ENCODE measurements around the gene PRR12.

The PRR12 gene

GRCh38 chr19:49590971-49591730, at the start of gene PRR12:
PRR12 (plus strand) TSS chr19:49591182; CDS start chr19:49591655, 473 bp downstream.
- no peak for DNase-seq

DNA sequence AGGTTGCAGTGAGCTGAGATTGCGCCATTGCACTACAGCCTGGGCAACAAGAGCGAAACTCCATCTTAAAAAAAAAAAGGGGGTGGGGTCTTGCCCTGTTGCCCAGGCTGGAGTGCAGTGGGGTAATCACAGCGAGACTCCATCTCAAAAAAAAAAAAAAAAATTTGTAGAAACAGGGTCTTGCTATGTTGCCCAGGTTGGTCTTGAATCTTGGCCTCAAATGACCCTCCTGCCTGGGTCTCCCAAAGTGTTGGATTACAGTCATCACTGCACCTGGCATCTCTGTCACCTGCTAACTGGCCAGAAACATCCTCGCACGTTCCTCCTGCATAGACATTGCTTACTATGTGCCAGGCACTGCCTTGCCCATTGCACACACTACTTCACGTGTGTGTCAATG, 49.1 kb upstream of the PRR12 start:
- no peak for DNase-seq

- DNase-seq = no peak
These were observed 48.5 kb upstream of the PRR12 start for GRCh38 chr19:49542446-49542845.

DNA sequence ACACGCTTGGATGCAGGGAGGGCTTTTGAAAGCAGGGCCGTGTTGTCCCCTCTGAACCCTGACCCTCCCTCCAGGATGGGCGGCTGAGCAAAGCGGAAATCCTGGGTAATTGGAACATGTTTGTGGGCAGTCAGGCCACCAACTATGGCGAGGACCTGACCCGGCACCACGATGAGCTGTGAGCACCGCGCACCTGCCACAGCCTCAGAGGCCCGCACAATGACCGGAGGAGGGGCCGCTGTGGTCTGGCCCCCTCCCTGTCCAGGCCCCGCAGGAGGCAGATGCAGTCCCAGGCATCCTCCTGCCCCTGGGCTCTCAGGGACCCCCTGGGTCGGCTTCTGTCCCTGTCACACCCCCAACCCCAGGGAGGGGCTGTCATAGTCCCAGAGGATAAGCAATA, 48.0 kb upstream of the PRR12 start:
- no peak for DNase-seq

- no peak for DNase-seq
These were observed 46.8 kb upstream of the PRR12 start for GRCh38 chr19:49544154-49544553.

DNA sequence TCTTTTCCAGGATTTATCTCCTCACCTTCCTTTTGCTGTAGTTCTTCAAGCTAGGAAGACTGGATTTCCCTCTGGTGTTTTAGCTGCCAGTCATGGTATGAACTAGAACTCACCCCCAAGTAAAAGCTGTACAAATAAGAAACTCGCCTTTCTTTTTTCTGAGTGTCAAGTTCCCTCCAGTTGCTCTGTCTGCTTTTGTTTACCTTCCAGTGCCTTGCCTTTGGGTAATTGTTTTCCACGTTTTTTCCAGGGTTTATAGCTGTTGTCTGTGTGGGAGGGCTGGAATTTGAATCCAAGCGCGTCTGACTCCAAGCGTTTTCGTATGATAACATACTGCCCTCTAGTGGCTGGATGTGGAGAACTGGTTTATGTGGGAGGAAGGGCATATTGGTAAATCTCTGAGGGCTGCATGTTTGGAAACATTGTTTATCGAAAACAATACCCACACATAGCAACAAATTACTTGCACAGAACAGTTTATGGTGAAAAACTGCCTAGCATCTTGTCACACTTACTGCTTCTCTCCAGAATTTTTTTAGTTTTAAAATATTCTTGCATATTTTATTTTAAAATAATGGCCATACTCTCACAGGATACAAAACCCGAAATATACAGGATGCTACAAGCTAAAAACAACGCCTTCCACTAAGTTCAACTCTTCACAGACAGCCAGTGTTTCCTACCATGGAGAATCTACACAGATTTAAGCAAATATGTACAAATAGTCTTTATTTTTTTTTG, 44.0 kb upstream of the PRR12 start:
- no peak for DNase-seq

GRCh38 chr19:49549045-49549444, 41.9 kb upstream of the PRR12 start:
- DNase-seq = no peak

DNA sequence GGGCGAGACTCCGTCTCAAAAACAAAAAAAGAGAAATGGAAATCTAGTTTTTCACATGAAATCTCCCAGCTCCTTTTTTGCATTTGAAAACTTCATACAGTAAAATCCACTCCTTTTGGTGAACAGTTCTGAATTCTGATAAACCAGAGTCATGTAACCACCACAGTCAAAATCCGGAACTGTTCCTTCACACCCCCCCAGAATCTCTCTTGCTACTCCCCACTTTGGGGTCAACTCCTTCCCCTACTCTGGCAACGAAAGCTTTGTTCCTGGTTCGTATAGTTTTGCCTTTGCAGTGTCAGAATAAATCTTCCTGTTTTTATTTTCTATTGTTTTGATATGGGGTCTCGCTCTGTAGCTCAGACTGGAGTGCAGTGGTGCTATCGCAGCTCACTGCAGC, 39.5 kb upstream of the PRR12 start:
- no peak for DNase-seq

DNA sequence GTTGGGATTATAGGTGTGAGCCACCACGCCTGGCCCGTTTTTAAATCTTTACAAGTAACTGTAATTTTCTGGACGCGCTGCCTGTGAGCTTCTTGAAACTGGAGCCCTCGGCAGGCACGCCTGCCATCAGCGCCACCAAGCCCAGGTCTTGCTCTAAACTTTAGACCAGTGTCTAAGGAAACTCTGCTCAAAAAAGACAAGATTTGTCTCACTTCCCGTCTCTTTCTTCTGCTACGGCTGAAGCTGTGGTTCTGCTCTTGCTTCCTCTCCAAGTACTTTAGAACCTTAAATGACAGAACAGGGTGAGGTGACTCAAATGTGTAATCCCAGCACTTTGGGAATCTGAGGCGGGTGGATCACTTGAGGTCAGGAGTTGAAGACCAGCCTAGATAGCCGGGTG, 38.2 kb upstream of the PRR12 start:
- no peak for DNase-seq

DNA sequence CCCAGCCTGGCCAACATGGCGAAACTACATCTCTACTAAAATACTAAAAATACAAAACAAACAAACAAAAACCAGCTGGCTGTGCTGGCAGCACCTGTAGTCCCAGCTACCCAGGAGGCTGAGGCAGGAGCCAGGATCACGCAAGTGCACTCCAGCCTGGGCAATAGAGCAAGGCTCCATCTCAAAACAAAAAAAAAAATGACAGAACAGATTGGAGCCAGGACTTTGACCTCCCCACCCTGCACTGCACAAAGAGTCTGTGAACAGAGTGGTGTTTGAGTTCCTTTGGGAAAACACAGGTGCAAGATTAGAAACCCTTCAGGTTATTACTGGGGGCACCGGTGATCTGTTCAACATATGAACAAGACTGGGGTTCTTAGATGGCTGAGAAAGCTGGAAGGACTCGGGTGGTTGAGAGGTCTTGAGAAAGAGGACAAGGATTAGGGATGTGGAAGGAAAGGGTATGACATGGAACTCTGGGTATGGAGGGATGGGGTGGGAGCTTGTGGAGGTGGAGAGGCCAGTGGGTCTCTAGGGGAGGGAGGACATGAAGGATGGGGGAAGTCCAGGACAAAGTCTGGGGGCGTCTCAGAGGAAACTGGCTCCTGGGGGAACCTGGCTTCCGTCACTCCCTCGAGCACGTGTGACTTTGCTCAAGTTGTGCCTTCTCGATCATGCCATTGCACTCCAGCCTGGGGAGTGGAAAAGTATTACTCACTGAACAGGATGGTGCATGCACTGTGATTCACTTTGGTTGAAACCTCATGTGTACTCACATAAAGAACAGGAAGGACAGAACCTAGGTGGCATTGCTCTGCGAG, 37.3 kb upstream of the PRR12 start:
- no peak for DNase-seq

DNA sequence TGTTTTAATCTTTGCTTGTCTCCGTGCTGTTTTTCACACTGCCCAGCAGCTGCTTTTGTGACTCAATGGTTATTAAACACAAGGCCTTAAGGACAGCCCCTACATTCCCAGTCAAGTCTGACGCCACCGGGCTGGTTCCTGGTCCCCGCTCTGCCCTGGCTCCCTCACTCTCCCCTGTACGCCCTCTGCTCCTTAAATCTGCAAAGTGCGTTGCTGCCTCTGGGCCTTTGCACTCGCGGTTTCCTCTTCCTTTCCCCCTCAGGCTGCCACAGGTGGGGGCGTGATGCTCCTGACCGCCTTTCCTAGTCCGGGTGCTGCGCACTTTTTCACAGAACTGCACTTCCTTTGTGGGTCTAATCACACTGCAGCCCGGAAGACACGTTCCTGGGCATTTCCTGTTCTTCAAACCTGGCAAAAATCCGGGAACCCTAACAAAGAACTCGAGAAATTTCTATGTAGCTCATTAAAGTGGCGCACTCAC, 36.2 kb upstream of the PRR12 start:
- no peak for DNase-seq

GRCh38 chr19:49555600-49556411, 35.2 kb upstream of the PRR12 start:
- no peak for DNase-seq

DNA sequence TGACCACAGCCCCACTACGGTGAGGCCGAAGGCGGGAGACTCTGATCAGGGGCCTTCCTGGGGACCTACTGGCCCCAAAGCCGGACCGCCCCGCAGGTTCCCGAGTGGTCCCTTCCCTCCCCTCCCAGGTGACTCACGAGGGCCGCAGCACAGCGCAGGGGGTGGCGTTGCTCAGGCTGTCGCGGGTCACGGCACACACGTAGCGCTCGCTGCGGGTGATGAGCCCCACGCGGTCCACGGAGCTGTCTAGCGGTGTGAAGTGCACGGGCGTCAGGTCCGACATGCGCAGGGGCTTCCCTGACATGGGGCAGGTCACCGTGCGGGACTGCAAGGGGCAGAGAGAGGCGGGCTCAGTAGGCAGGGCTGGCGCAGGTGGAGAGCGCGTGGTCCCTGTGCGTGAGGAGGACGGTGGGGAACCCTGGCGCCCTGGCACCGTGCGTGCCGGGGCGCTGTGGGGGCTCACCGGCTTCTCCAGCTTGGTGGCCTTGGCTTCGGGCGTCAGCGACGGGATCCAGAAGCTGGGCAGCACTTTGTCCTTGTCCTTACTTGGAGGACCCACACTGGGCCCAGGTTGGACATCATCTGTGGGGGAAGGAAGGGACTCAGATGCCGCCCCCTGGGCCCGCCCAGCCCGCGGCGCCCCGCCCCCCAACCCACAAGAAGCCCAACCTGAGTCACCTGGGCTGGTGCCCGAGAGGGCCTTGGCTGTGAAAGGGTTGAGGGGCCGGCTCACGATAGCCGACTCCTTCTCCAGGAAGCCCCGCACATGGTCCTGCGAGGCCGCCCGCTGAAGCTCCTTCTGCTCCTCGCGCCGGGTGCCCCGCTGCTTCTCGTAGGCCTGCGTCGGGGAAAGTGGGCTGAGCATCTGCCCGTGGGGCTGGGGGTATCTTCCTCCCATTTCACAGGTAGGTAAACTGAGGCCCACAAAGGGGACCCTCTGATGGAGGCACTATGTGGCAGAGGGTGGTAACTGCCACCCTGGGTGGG, 34.3 kb upstream of the PRR12 start:
- no peak for DNase-seq

GRCh38 chr19:49557641-49558325, 33.2 kb upstream of the PRR12 start:
- DNase-seq = no peak

GRCh38 chr19:49558591-49558990, 32.4 kb upstream of the PRR12 start:
- no peak for DNase-seq

DNA sequence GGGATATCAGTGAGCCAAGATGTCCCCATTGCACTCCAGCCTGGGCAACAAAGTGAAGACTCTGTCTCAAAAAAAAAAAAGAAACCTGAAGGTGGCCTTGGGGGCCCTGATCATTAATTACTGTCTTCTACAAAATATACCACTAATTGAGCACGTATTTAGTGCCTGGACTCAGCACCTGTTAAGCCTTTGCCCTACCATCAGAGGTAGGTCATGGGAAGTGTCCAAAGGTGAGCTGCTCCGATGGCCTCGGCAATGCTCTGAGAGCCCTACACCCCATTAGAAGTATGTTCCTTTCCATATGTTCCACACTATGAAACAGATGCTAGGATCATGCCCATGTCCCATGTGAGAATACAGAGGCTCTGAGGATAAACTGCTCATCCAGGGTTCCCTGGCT, 31.5 kb upstream of the PRR12 start:
- DNase-seq = no peak

- DNase-seq = no peak
These were observed 31.1 kb upstream of the PRR12 start for GRCh38 chr19:49559928-49560327.

DNA sequence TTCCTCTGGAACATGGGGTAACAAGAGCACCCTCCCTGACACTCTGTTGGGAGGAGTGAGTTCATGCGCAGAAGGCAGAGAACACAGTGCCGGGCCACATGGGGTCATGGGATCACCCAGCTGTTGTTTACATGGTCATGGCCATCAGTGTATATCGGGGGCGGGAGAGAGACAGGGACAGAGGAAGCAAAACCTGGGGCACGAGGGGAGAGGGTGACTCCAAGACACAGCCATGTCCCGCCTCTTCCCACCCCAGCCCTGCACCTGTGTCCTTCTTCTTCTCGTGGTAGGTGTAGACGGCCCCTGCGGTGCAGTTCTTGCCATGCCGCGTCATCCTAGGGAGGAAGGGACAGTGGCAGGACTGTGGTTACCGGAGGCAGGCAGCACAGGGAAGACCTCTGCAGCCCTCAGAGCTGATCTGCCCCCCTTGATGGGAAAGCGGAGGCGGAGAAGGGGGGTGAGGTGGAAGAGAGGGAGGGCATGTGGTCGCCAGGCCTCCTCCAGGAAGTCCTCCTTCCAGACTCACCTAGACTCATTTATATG, 30.6 kb upstream of the PRR12 start:
- DNase-seq = no peak

GRCh38 chr19:49564616-49565045, 26.4 kb upstream of the PRR12 start:
- no peak for DNase-seq

DNA sequence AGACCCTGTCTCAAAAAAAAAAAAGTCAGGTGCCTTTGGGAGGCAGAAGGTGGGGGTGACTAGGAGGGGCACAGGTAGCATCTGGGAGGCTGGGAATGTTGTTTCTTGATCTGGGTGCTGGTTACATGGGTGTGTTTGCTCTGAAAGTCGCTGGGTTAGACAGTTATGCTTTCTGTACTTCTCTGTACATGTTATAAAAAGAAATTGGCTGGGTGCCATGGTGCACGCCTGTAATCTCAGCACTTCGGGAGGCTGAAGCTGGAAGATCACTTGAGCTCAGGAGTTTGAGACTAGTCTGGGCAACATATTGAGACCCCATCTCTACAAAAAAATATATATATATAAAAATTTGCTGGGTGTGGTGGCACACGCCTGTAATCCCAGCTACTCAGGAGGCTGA, 25.7 kb upstream of the PRR12 start:
- DNase-seq = no peak

Data from NCI-H1436 treated with DMSO at 0.1 percent for 48 hours (cell line).